ENCODE results near the gene ATP9B.

The ATP9B gene

DNA sequence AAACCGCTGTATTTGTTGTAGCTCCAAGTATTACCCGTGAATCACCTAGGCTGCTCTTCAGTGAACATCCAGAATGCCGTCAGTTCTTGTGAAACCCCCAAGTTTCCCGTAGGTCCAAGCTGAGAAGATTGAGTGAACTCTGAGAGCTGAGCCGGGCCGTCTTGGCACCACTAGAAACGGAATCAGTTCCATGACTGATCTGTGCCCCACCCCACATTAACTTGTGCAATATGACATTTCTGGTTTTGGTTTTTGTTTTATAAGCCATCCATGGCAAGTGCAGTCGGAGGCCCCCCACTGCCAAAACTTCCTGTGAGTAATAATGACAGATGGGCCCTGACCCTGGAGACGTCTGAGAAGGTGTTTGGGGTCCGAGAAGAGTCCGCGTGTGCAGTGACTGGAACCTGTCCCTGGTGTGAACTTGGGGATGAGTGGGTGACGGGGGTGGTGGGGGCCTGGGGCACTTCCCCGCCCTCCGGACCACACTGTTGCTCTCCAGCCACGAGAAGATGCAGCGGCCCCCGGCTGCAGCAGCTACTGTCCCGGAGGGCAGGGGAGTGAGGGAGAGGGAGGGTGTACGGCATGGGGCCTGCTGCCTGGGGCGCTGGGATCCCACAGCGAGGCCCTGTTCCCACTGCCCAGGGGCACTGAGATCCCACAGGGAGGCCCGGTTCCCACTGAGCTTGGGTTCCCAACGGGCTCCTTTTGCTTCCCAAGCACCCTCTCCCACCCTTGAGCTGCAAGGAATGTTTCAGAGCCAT lies 353.0 kb downstream of the ATP9B start:
- DNase-seq: no peak

- no peak for DNase-seq
These were observed 353.6 kb downstream of the ATP9B start for GRCh38 chr18:79422783-79423165.

DNA sequence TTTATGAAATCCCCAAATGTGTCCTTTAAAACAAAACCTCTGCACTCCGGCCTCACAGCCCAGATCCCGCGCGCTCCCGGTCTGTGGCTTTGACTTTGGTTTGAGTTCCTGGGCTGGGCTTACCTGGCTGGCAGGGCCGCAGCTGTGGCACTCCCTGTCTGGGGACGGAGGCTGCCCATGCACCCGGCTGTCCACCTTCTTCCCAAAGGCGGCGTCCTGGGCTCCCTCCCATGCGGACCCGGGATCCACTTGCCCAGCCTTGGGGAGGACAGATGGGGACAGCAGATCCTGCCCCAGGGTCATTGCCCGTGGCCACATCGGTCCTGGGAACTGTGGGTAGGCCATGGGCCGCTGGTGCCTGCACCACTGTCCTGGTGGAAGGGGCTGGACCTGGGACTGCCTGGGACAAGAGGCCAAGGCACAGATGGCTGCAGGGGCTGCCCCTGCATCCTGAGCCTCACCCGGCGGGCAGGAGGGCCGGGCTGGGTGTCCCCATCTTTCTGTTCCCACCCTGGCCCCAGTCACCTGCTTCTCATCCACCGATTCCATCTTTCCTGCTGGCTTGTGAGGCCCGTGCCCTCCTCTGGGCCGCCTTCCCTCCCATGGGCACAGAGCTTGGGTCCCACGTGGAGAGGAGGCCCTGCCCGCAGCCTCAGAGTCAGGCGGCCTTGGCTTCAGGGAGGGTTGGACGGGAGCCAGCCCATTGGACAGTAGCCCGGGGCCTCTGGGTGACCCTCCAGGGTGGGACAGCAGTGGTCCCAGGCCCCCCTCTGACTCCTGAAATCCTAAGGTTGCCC lies 354.2 kb downstream of the ATP9B start:
- DNase-seq: no peak

DNA sequence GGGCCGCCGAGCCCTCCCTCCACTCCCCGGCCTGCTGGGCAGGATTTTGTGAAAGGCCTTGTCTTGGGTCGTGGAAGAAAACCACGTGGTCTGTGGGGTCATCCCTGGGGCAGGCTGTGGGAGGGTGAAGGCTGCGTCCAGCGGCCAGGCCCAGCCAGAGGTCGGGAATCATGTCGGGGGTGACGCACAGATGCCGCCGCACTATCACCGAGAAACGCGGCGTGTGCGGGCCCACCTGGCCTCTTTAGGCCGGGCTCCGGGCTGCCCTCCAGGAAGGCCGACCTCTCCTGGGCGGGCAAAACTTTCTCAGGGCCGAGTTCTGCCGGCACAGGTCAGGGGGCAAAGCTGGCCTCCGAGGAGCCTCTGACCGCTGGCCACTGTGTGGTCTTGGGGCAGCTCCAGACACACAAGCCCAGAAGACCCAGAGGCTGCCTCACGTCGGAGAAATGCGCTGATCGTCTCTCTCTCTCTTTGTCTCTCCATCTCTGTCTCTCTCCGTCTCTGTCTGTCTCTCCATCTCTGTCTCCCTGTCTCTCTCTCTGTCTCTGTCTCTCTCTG lies 354.9 kb downstream of the ATP9B start:
- DNase-seq: no peak

GRCh38 chr18:79424880-79425568 lies 355.8 kb downstream of the ATP9B start:
- DNase-seq: no peak

DNA sequence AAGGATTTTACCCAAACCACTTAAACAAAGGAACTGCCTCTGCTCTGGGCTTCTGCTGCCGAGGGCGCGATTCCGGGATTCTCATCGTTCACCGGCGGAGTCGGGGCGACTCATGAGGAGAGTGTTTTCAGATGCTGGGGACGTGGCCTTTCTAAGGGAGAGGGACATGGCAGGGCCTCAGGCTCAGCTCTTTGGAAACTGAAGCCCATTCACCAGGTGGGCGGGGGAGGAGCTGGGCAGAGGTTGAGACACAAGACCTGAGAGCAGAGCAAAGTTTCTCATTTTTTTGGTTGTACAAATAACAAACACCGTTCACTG lies 356.3 kb downstream of the ATP9B start:
- DNase-seq: no peak

DNA sequence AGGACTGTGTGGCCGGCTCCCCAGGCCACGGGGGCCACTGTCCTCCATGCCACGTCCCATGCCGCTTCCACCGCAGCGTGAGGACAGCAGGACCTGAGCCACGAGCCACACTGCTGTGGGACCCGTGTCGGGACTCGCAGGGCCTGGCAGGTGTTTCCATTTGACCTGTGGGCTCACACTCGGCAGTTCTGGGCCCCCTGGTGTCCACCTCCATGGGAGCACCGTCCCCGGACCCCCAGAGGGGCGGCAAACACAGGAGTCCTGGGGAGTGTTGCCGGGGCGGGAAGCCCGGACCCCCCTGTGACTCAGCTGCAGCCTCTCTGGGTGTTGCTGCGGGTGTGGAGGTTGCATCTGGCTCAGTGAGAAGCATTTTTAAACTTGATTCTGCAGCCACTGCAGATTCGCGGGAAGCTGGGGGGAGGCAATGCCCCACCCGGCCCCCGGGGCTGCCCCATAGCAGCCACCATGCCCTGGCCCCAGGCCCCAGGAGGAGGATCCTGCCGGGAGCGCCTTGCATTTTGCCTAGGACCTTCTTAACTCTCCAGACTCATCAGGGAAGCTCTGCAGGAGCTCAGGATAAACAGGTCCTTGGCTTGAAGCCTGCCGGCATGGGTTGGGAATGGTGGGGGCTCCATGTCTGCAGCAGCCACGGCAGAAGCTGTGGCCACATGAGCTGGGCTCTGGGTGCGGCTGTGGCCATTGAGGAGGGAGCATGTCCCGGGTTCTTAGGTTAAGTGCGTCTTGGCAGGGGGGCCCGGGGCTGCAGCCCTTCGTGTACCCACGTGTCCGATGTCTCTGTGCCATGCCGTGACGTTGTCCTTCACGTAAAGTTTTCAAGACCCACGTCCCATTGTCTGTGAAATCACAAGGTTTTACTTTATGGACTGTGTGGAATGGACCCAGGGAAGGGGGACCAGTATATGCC lies 357.4 kb downstream of the ATP9B start:
- no peak for DNase-seq

DNA sequence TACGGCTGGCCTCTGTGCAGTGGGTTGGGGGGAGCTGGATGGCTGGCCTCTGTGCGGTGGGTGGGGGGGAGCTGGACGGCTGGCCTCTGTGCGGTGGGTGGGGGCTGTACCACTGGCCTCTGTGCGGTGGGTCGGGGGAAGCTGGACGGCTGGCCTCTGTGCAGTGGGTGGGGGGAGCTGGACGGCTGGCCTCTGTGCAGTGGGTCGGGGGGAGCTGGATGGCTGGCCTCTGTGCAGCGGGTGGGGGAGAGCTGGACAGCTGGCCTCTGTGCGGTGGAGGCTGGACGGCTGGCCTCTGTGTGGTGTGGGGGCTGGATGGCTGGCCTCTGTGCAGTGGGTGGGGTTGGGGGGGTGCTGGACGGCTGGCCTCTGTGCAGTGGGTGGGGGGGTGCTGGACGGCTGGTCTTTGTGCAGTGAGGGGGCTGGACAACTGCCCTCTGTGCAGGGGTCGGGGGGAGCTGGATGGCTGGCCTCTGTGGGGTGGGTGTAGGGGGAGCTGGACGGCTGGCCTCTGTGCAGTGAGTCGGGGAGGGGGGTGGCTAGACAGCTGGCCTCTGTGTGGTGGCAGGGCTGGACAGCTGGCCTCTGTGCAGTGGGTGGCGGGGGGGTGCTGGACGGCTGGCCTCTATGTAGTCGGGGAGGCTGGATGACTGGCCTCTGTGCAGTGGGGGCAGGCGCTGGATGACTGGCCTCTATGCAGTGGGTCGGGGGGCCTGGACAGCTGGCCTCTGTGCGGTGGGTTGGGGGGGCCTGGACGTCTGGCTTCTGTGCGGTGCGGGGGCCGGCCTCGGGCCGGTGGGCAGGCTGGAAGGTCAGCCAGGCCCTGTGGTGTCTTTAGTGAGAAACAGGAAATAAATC lies 358.4 kb downstream of the ATP9B start:
- DNase-seq: no peak
